Left renal cortex interstitium (tissue), 4 donors: ENCODE measurements around the gene AMBRA1. TPM values are rescaled to one million over a fixed set of nuclear protein-coding genes. Genes with fewer than 3 reads are reported as not detected.
"Not testable (repeated sequence)": the region's sequence is repeated elsewhere in the genome, so short reads cannot be mapped to it uniquely, and the experiment has no call there.

Source experiments
- DNase-seq, 4 donors: peaks; one replicate each; pipeline ENCODE4 v3.0.0-alpha.2; 2013; ENCODE audit warnings: low read depth in 4 of 4, low spot score in 2 of 4, missing footprints in 1 of 4
- polyA plus RNA-seq, 4 donors: library from polyadenylated mRNA; unstranded; fragments of 120-200 nt; gene quantifications; one replicate each; pipeline ENCODE4 v1.2.1, GENCODE V29; 2013; ENCODE audit not compliant: insufficient read length in 4 of 4

Gene AMBRA1
- polyA plus RNA-seq, 4 donors = 24.6 to 28.4 (median 26.3) TPM

DNA sequence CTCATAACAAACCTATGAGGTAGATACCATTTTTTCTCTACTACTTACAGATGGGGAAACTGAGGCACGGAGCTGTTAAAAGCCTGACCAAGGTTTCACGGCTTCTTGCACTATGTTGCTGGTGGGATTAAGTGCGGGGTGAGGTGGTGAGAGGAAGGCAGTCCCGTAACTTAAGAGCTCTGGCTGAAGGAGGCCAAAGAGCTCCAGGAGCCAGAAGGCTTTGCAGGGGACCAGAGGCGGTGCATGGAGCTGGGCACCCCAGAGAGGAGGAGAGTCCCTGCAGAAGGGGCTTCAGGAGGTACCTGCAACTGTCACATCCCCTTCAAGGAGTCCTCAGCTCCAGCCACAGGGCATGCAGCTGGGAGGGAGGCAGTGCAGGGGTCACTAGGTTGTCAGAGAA, 206.4 kb downstream of the AMBRA1 start:
- DNase-seq = no peak

- DNase-seq = no peak
These were observed 207.1 kb downstream of the AMBRA1 start for GRCh38 chr11:46386674-46387073.

GRCh38 chr11:46386005-46386578, 207.7 kb downstream of the AMBRA1 start:
- no peak for DNase-seq

DNA sequence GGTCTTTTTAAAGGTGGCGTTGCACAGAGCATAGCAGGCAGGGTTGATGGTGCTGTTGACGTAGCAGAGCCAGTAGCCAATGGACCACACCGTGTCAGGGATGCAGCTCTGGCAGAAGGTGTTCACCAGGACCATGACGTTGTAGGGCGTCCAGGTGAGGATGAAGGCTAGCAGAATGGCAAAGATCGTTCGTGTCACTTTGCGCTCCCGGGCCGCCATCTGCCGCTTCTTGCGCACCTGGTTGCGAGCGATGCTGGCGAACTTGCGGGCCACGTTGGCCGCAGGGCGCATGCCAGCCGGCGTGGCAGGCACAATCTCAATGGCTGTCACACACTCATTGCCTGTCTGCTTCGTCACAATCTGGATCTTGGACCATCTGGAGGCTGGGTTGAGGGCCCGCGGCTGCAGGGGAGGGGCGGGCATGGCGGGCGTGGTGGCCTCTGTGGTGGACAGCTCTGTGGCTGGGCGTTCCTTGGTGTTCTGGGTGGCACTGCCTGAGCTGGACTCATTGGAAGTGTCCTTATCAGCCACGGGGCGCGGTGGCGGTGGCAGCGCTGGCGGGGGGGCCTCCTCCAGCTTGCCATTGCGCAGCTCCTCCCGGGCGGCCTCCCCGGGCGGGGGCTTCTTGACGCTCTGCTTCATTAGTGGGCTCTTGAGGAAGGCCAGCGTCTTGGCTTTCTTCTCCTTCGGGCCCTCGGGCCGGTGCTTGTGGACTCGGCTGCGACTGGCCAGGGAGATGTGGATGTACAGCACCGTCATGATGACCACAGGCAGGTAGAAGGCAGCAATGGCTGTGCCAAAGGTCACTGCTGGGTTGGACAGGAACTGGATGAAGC, 208.4 kb downstream of the AMBRA1 start:
- DNase-seq = no peak

GRCh38 chr11:46383974-46384701, 209.7 kb downstream of the AMBRA1 start:
- DNase-seq = no peak

DNA sequence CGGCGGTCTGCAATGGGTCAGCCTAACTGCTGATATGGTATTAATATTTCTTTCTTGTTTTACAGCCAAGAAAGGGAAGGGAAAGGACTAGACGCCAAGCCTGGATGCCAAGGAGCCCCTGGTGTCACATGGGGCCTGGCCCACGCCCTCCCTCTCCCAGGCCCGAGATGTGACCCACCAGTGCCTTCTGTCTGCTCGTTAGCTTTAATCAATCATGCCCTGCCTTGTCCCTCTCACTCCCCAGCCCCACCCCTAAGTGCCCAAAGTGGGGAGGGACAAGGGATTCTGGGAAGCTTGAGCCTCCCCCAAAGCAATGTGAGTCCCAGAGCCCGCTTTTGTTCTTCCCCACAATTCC, 210.4 kb downstream of the AMBRA1 start:
- DNase-seq = no peak

GRCh38 chr11:46382646-46383403, 211.0 kb downstream of the AMBRA1 start:
- no peak for DNase-seq

GRCh38 chr11:46381819-46382645, 211.8 kb downstream of the AMBRA1 start:
- DNase-seq = no peak

DNA sequence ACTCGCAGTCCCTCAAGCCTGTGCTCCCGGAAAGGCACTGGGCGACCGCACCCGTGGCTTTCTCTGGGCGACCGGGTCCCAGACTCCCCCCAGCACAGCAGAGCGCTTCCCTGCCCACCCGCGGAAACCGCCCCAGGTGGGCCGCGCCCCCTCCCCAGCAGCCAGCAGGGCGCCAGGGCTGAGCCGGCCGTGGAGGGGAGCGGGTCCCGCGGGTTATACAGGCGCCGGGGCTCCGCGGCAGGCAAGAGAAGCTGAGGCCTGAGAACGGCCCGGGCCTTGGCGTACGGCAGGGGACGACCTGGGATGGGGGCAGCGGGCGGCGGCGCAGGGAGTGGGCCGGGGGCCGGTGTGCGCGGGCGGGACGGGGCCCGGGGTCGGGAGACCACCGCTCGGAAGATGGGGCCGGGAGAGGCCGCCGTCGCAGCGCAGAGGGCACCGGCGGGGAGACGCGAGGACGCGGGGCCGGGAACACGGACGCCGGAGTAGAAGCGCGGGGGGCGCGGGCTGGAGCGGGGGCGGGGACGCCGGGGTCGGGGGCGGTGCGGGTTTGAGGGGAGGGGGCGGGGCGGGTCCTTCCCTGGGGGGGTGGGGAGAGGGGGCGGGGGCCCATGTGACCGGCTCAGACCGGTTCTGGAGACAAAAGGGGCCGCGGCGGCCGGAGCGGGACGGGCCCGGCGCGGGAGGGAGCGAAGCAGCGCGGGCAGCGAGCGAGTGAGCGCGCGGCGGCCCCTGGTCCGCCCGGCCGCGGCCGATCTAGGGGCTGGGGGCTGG, 212.6 kb downstream of the AMBRA1 start, which contains the start of gene MDK:
MDK (plus strand) TSS at position 622 of the 771 bp plus-strand sequence. CDS start 389 bp downstream, outside the sequence.
- DNase-seq = no peak

GRCh38 chr11:46380340-46381047, 213.3 kb downstream of the AMBRA1 start:
- DNase-seq = no peak

- not testable (repeated sequence) for DNase-seq
These were observed 214.1 kb downstream of the AMBRA1 start for GRCh38 chr11:46379482-46380293.

- no peak for DNase-seq
These were observed 214.9 kb downstream of the AMBRA1 start for GRCh38 chr11:46378811-46379481.

DNA sequence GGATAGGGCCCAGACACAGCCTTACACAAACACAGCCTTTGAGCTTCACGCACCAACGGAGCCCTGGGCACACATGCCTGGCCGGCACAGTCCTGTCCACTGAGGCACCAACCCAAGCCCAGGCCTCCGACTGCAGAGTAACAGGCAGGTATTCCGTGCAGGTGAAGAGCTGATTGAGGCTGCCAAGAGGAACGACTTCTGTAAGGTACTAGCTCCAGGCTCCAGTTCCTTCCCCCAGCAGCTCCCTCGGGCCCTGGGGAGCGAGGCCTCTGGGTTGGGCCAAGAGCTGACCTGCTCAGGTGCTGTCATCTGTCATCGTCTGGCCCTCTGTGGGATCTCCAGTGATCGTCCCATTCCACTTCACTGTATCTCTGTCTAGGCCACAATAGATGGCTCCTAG, 215.5 kb downstream of the AMBRA1 start:
- no peak for DNase-seq

- DNase-seq = no peak
These were observed 216.0 kb downstream of the AMBRA1 start for GRCh38 chr11:46377831-46378230.

DNA sequence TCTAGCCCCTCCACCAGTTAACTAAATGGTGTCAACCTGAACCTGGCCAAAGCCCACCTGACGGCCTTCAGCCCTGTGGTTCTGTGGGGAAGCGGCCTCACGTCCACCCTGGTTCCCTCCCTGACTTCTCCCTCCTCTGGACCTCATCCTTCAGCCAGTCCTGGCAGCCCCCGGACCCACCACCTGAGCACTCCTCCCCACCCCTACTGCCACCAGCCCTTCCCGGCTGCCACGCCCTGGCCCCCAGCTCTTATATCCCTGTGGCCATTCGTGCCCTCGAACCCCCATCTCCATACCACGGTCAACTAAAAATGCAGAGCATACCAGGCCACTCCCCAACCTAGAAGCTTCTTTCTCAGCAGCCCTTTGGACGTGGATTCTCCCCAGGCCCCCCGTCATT, 216.5 kb downstream of the AMBRA1 start:
- no peak for DNase-seq

DNA sequence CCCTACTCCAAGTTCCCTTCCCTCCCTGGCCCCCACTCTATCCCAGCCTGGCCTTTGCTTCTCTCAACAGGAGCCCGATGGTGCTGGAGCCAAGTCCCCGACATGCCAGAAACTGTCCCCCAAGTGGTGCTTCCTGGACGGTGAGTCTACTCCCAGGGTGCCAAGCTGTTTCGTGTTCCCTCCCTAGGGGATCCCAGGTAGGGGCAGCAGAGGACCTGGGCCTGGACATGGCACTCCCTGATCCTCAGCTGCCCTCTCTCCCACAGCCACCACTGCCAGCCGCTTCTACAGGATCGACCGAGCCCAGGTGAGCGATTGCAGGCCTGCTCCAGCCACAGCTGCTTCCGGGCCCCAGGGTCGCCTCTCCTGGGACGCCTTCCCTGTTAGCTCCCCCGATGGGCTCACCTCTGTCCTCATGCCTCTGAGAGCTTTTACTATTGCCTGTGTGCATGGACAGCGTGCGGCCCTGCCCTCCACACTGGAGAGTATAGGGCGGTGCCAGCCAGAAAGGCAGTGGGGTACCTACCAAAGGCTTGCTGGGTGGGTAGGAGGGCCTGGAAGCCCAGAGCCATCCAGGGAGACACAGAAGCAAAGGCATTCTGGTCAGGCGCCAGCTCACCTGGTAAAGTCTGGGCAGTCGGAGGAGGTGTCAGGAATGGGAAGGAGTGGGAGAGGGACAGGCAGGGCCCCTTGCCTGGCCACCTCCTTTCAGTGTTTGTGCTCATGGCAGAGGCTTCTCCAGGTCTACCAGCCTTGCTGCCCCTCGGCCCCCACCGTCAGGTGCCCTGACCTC, 217.4 kb downstream of the AMBRA1 start:
- DNase-seq = no peak
